ENCODE measurements around the gene CFAP91.
"Not testable (repeated sequence)": the region's sequence is repeated elsewhere in the genome, so short reads cannot be mapped to it uniquely, and the experiment has no call there.

The CFAP91 gene

DNA sequence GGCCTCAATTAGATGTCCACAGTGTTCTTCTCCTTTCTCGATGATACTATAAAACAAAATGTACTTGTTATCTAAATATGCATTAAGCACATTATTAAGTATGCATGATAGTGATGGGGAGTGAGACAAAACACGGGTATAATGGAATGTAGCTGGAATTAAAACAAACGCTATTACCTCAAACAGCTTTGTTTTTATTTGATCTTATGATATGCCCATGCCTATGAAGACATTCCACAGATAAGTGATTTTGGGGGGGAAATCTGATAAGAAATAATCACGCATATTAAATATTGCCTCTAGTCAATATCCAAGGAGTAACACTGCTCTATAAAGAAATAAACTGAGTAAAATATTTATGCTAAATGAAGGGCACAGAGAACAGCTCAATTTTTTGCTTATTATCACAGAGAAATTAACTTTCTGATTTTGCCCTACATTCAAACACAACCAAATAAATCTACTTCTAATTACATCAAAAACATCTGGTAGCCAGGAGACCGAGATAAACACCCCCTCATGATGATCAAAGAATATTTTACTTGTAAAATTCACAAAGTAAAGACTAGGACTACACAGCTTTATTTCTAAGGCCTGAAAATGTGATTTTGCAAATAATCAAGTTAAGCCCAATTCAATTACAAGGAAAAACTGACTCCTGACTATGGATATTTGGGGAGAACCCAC lies 27.5 kb upstream of the CFAP91 start:
- Histone ChIP-seq H3K9ac (ENCODE audit: insufficient read length) (no peak overlapping the region), H3K36me3 (ENCODE audit: insufficient read depth, low read length) (peaks cover 37% of the 10 kb centered on the region), H3K9me3 (ENCODE audit: low read depth, low read length) (no peaks in the 10 kb centered on the region), H3K27ac (no peak overlapping the region), H3K4me3 (no peak overlapping the region)
- DNase-seq (ENCODE audit: low read depth, low spot score) = no peak
- TF ChIP-seq EZH2 (IDR thresholded peaks at IDR 0.05) (no peak), POLR2AphosphoS5 (IDR thresholded peaks at IDR 0.05; ENCODE audit: borderline replicate concordance, low read depth, low read length) (no peak), FOXP2 (optimal IDR thresholded peaks at IDR 0.05; ENCODE audit: control extremely low read depth, extremely low read length, insufficient read depth) (no peak)

GRCh38 chr3:119676020-119676419 lies 26.8 kb upstream of the CFAP91 start:
- Histone ChIP-seq H3K27ac (no peak overlapping the region), H3K36me3 (ENCODE audit: insufficient read depth, low read length) (peaks cover 30% of the 10 kb centered on the region), H3K9ac (ENCODE audit: insufficient read length) (peak overlapping the region; percentile 76), H3K9me3 (ENCODE audit: low read depth, low read length) (no peaks in the 10 kb centered on the region), H3K4me3 (peak overlapping the region; percentile 92)
- no peak for TF ChIP-seq FOXP2 (optimal IDR thresholded peaks at IDR 0.05; ENCODE audit: control extremely low read depth, extremely low read length, insufficient read depth)
- TF ChIP-seq POLR2AphosphoS5 (IDR thresholded peaks at IDR 0.05; ENCODE audit: borderline replicate concordance, low read depth, low read length) = no peak
- TF ChIP-seq EZH2 (IDR thresholded peaks at IDR 0.05) = no peak
- no peak for DNase-seq (ENCODE audit: low read depth, low spot score)

- peak within 1 kb of the TSS; percentile 92 for H3K4me3 ChIP-seq
- H3K9ac ChIP-seq (ENCODE audit: insufficient read length) = peak within 1 kb of the TSS; percentile 76
- peak within 1 kb of the TSS; percentile 66 for H3K27ac ChIP-seq
These were observed 25.8 kb upstream of the CFAP91 start, which contains the start of gene COX17 for GRCh38 chr3:119676771-119677640. COX17 (minus strand) TSS chr3:119677406; CDS start chr3:119677310, 96 bp downstream.

GRCh38 chr3:119677641-119677934 lies 25.2 kb upstream of the CFAP91 start:
- Histone ChIP-seq H3K9ac (ENCODE audit: insufficient read length) (no peak overlapping the region), H3K4me3 (peak overlapping the region; percentile 92), H3K27ac (peak overlapping the region; percentile 14; the same call in 1 of the 2 replicates), H3K36me3 (ENCODE audit: insufficient read depth, low read length) (peaks cover 18% of the 10 kb centered on the region), H3K9me3 (ENCODE audit: low read depth, low read length) (no peaks in the 10 kb centered on the region)
- DNase-seq (ENCODE audit: low read depth, low spot score) = no peak
- TF ChIP-seq POLR2AphosphoS5 (IDR thresholded peaks at IDR 0.05; ENCODE audit: borderline replicate concordance, low read depth, low read length) = no peak

More at GRCh38 chr3:119676771-119677640, 25.8 kb upstream of the CFAP91 start, which contains the start of gene COX17:
- DNase-seq (ENCODE audit: low read depth, low spot score) = peak; percentile 76
- Histone ChIP-seq H3K36me3 (ENCODE audit: insufficient read depth, low read length) (peaks cover 23% of the 10 kb centered on the region), H3K9me3 (ENCODE audit: low read depth, low read length) (no peaks in the 10 kb centered on the region)
- TF ChIP-seq POLR2AphosphoS5 (IDR thresholded peaks at IDR 0.05; ENCODE audit: borderline replicate concordance, low read depth, low read length) = peak; percentile 65; the same call in 1 of the 2 replicates
- no peak for TF ChIP-seq FOXP2 (optimal IDR thresholded peaks at IDR 0.05; ENCODE audit: control extremely low read depth, extremely low read length, insufficient read depth)

GRCh38 chr3:119678209-119678608 lies 24.6 kb upstream of the CFAP91 start:
- not testable (repeated sequence) for H3K9me3 ChIP-seq (ENCODE audit: low read depth, low read length); H3K9ac ChIP-seq (ENCODE audit: insufficient read length); H3K4me3 ChIP-seq; H3K27ac ChIP-seq; DNase-seq (ENCODE audit: low read depth, low spot score)
- H3K36me3 ChIP-seq (ENCODE audit: insufficient read depth, low read length) = peaks cover 13% of the 10 kb centered on the region

- Histone ChIP-seq H3K9me3 (ENCODE audit: low read depth, low read length) (no peaks in the 10 kb centered on the region), H3K9ac (ENCODE audit: insufficient read length) (no peak overlapping the region), H3K27ac (no peak overlapping the region), H3K36me3 (ENCODE audit: insufficient read depth, low read length) (peaks cover 2% of the 10 kb centered on the region), H3K4me3 (no peak overlapping the region)
- no peak for DNase-seq (ENCODE audit: low read depth, low spot score)
- TF ChIP-seq EZH2 (IDR thresholded peaks at IDR 0.05) (no peak), POLR2AphosphoS5 (IDR thresholded peaks at IDR 0.05; ENCODE audit: borderline replicate concordance, low read depth, low read length) (no peak), FOXP2 (optimal IDR thresholded peaks at IDR 0.05; ENCODE audit: control extremely low read depth, extremely low read length, insufficient read depth) (no peak)
These were observed 22.9 kb upstream of the CFAP91 start for GRCh38 chr3:119679874-119680273.

GRCh38 chr3:119681279-119681678 lies 21.5 kb upstream of the CFAP91 start:
- TF ChIP-seq FOXP2 (optimal IDR thresholded peaks at IDR 0.05; ENCODE audit: control extremely low read depth, extremely low read length, insufficient read depth) = no peak
- TF ChIP-seq POLR2AphosphoS5 (IDR thresholded peaks at IDR 0.05; ENCODE audit: borderline replicate concordance, low read depth, low read length) = no peak
- TF ChIP-seq EZH2 (IDR thresholded peaks at IDR 0.05) = no peak
- Histone ChIP-seq H3K36me3 (ENCODE audit: insufficient read depth, low read length) (no peaks in the 10 kb centered on the region; the same call in 1 of the 2 replicates), H3K9me3 (ENCODE audit: low read depth, low read length) (no peaks in the 10 kb centered on the region), H3K4me3 (no peak overlapping the region), H3K9ac (ENCODE audit: insufficient read length) (no peak overlapping the region), H3K27ac (no peak overlapping the region)
- no peak for DNase-seq (ENCODE audit: low read depth, low spot score)

GRCh38 chr3:119683421-119683820 lies 19.4 kb upstream of the CFAP91 start:
- TF ChIP-seq EZH2 (IDR thresholded peaks at IDR 0.05) (no peak), POLR2AphosphoS5 (IDR thresholded peaks at IDR 0.05; ENCODE audit: borderline replicate concordance, low read depth, low read length) (no peak), FOXP2 (optimal IDR thresholded peaks at IDR 0.05; ENCODE audit: control extremely low read depth, extremely low read length, insufficient read depth) (no peak)
- Histone ChIP-seq H3K27ac (no peak overlapping the region), H3K36me3 (ENCODE audit: insufficient read depth, low read length) (no peaks in the 10 kb centered on the region), H3K9ac (ENCODE audit: insufficient read length) (no peak overlapping the region), H3K4me3 (no peak overlapping the region), H3K9me3 (ENCODE audit: low read depth, low read length) (no peaks in the 10 kb centered on the region)
- no peak for DNase-seq (ENCODE audit: low read depth, low spot score)

All from SK-N-MC (cell line).